Thyroid gland (tissue), 4 donors: ENCODE measurements around the gene KLHDC8A. TPM values are rescaled to one million over a fixed set of nuclear protein-coding genes. Genes with fewer than 3 reads are reported as not detected.

Source experiments
- DNase-seq, 2 donors: peaks; one replicate each; pipeline ENCODE4 v3.0.0-alpha.2; 2019
- H3K27ac ChIP-seq, 3 donors: fragments of 200-600 bp; sonication (generic); 1 replicate in 2 of 3; 2 replicates in 1 of 3; pipeline ENCODE4 v1.5.1; 2016 to 2019; ENCODE audit warnings: mild to moderate bottlenecking in 1 of 3, moderate library complexity in 1 of 3
- H3K27me3 ChIP-seq: fragments of 200-600 bp; sonication (generic); one replicate; pipeline ENCODE4 v1.5.1; 2019
- H3K36me3 ChIP-seq, 2 donors: fragments of 200-600 bp; sonication (generic); one replicate each; pipeline ENCODE4 v1.5.1; 2016 to 2019
- H3K4me1 ChIP-seq, 2 donors: fragments of 200-600 bp; sonication (generic); one replicate each; pipeline ENCODE4 v1.5.1; 2017 to 2019
- H3K4me3 ChIP-seq, 3 donors: fragments of 200-600 bp; sonication (generic); replicated peaks in 1 of 3; 1 replicate in 2 of 3; 2 replicates in 1 of 3; pipeline ENCODE4 v1.5.1; 2016; ENCODE audit warnings: mild to moderate bottlenecking in 1 of 3
- H3K9me3 ChIP-seq: fragments of 200-600 bp; sonication (generic); one replicate; pipeline ENCODE4 v1.5.1; 2017
- POLR2A ChIP-seq, 2 donors: fragments of 450-650 bp; IDR thresholded peaks; one replicate each; pipeline ENCODE4 v1.6.1; 2017; ENCODE audit warnings: antibody characterized with exemption in 2 of 2, mild to moderate bottlenecking in 2 of 2, moderate library complexity in 1 of 2
- WGBS, 2 donors: methylation state at CpG; one replicate each; pipeline ENCODE4 v1.1.5; 2017; 5-methylcytosine and 5-hydroxymethylcytosine counted together
- intact Hi-C: fragments of 100-400 bp; cut with DNase I; formaldehyde crosslinking; loops from one replicate; pipeline ENCODE4 v1.15.1; 2023
- total RNA-seq, 4 donors: library from RNA; depleted of rRNA; stranded (reverse); fragments of >200 nt; gene quantifications; one replicate each; pipeline ENCODE4 v1.2.3, GENCODE V29; 2016
- TF ChIP-seq, protein P1 (sequence below), 6 experiments: fragments of 200-600 bp in 3 of 6; fragments of 450-650 bp in 3 of 6; sonication (generic) in 3 of 6; IDR thresholded peaks; one replicate each; pipeline ENCODE4 v1.5.1; 2016 to 2019; ENCODE audit warnings: antibody characterized with exemption in 6 of 6, mild to moderate bottlenecking in 2 of 6, inconsistent platforms in 1 of 6, moderate library complexity in 1 of 6

The KLHDC8A gene
- total RNA-seq, 4 donors from 2014 or later, result 1.1 to 2.0 (median 1.5) TPM

DNA sequence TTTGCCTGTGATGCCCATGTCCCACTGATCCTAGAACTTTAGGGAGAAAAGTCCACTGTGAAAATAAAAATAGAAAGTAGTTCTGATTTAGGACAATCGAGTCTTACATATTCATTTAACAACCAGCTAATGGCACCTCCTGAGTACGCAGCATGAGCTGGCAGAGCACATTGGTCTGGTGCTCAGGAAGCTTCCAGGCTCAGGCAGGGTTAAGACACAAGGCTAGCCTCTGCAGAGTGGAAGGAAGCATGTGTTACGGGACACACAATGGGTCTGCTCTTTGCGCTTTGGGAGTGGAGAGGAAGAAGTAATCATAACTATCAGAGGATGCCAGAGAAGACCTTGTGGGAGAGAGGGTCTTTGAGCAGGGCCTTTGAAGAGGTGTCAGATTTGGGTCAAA is 4.2 kb upstream of the KLHDC8A start:
- H3K9me3 ChIP-seq, result no peaks in the 10 kb centered on the region
- no peaks in the 10 kb centered on the region for H3K36me3 ChIP-seq
- 82 to 86% methylated on average over 4 of the region's 4 CpGs for WGBS, 2 donors
- no peak for DNase-seq
- H3K4me3 ChIP-seq, result no peak overlapping the region
- intact Hi-C loops, result no loop called here
- no peak for TF ChIP-seq POLR2A (IDR thresholded peaks at IDR 0.05)
- TF ChIP-seq, protein P1, sequence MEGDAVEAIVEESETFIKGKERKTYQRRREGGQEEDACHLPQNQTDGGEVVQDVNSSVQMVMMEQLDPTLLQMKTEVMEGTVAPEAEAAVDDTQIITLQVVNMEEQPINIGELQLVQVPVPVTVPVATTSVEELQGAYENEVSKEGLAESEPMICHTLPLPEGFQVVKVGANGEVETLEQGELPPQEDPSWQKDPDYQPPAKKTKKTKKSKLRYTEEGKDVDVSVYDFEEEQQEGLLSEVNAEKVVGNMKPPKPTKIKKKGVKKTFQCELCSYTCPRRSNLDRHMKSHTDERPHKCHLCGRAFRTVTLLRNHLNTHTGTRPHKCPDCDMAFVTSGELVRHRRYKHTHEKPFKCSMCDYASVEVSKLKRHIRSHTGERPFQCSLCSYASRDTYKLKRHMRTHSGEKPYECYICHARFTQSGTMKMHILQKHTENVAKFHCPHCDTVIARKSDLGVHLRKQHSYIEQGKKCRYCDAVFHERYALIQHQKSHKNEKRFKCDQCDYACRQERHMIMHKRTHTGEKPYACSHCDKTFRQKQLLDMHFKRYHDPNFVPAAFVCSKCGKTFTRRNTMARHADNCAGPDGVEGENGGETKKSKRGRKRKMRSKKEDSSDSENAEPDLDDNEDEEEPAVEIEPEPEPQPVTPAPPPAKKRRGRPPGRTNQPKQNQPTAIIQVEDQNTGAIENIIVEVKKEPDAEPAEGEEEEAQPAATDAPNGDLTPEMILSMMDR (IDR thresholded peaks at IDR 0.05), result no peak
- H3K4me1 ChIP-seq, result peaks cover 0 to 2% of the 10 kb centered on the region in 2 donors
- H3K27ac ChIP-seq, result no peak overlapping the region
- H3K27me3 ChIP-seq, result no peaks in the 10 kb centered on the region

DNA sequence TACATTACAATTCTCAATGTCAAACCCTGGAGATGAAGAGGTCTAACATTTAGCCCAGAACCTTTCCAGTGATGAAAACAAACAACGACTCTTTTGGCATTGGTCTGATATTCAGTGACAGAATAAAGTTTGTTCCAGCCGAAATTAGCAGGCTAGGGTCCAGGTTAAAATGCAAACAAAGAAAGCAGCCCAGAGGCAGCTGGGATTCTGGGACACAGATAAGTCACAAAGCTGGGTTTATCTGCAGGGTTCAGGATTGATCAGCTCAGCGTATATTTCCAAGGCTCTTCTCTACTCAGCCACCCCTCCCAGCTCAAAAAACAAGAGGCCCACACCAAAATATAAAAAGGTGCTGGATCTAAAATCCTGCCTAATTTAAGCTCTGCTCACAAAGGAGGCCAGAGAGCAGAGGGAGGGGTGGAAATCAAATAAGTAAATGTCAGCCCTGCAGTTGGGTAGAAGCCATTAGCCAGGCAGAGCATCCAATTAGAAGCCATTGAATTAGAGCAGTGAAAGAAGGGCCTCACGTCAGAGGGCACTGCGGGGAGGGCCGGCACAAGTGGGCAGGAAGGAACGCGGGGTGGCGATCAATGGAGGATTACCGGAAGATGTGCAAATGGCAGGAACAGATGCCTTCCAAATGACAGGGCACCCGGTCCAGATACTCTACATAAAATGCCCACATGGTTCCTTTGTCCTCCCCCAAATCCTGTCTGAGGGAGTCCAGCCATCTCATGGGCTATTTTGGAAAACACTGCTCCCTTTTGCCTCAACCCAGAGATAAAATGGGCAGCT is 3.2 kb upstream of the KLHDC8A start:
- Histone ChIP-seq H3K27me3 (no peaks in the 10 kb centered on the region), H3K27ac (no peak overlapping the region), H3K9me3 (no peaks in the 10 kb centered on the region), H3K4me1 (peaks cover 1 to 5% of the 10 kb centered on the region in 2 donors), H3K36me3 (no peaks in the 10 kb centered on the region), H3K4me3 (no peak overlapping the region)
- intact Hi-C loops, result no loop called here
- no peak for TF ChIP-seq POLR2A (IDR thresholded peaks at IDR 0.05)
- TF ChIP-seq, protein P1 (IDR thresholded peaks at IDR 0.05), result no peak
- DNase-seq, result no peak
- WGBS, 2 donors, result 74 to 80% methylated on average over 11 of the region's 11 CpGs

DNA sequence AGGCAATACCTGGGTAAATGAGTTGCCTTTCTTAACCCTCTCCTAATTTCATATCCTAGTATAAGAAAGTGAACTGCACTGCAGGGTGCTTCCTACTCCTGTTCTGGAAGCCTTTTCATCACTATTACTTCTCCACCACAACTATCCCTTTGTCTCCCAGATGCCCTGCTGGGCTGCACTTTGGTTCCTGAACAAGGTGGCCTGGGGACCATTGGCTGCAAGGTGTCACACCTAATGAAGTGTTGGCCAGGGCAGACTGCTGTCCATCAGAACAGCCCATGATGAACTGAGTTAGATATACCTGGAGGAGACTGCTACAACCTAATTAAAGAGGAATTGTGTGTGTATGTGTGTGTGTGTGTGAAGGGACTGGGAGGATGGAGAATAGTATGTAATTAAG is 1.9 kb upstream of the KLHDC8A start:
- no peaks in the 10 kb centered on the region for H3K9me3 ChIP-seq
- H3K4me3 ChIP-seq, result no peak overlapping the region
- intact Hi-C loops, result no loop called here
- TF ChIP-seq, protein P1 (IDR thresholded peaks at IDR 0.05), result no peak
- TF ChIP-seq POLR2A (IDR thresholded peaks at IDR 0.05), result no peak
- no peak overlapping the region for H3K27ac ChIP-seq
- no peaks in the 10 kb centered on the region for H3K27me3 ChIP-seq
- H3K36me3 ChIP-seq, result no peaks in the 10 kb centered on the region
- peaks cover 8 to 11% of the 10 kb centered on the region in 2 donors for H3K4me1 ChIP-seq
- DNase-seq, result no peak

DNA sequence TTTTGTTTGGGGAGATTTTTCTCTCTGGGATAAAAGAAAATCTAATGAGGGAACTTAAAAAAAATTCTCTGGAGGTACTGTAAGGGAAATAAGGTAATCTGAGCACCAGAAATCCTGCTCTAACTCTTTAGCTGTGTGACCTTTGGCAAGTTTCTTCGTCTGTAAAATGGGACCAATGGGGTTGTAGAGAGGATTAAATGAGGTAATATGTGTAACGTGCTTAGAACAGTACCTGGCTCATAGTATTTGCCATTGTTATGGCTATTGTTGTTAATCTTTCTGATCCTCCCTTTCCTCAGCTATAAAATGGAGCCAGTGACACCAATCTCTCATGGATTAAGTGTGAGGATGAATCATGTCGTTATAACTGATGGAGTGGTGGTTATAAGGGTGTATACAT is 845 bp upstream of the KLHDC8A start:
- intact Hi-C loops, result no loop called here
- H3K4me3 ChIP-seq, result no peak overlapping the region
- no peak overlapping the region for H3K27ac ChIP-seq
- no peaks in the 10 kb centered on the region for H3K27me3 ChIP-seq
- H3K9me3 ChIP-seq, result no peaks in the 10 kb centered on the region
- 93% methylated on average over 3 of the region's 3 CpGs for WGBS, 2 donors
- TF ChIP-seq, protein P1 (IDR thresholded peaks at IDR 0.05), result no peak
- TF ChIP-seq POLR2A (IDR thresholded peaks at IDR 0.05), result no peak
- peaks cover 8 to 11% of the 10 kb centered on the region in 2 donors for H3K4me1 ChIP-seq
- no peak for DNase-seq
- no peaks in the 10 kb centered on the region for H3K36me3 ChIP-seq

DNA sequence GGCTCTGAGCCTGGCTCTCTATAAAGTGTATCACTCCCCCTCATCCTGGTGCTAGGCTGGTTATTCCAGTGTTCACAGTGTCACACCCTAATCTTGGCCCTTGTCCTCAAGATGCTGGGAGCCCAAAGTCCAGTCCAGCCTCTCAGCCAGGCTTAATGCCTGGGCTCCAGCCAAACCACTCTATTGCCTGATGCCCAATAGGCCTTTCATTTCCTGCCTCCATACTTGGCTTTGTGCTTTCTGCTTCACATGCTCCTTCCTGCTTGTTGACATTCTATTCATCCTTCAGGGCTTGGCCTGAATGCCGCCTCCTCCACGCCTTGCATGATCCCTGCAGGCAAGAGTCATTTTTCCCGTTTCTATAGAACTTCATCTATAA is 1.7 kb downstream of the KLHDC8A start:
- H3K9me3 ChIP-seq, result no peaks in the 10 kb centered on the region
- DNase-seq, result peak; percentile 60 to 79
- 65 to 72% methylated on average over 3 of the region's 3 CpGs for WGBS, 2 donors
- TF ChIP-seq, protein P1 (IDR thresholded peaks at IDR 0.05), result no peak
- no peak for TF ChIP-seq POLR2A (IDR thresholded peaks at IDR 0.05)
- no peaks in the 10 kb centered on the region for H3K36me3 ChIP-seq
- H3K4me1 ChIP-seq, result peaks cover 8 to 11% of the 10 kb centered on the region in 2 donors
- no peaks in the 10 kb centered on the region for H3K27me3 ChIP-seq
- H3K4me3 ChIP-seq, result no peak overlapping the region
- H3K27ac ChIP-seq, result peak overlapping the region in 1 of 3 donors; percentile 15
- intact Hi-C loops, result no loop called here
